ENCODE measurements around the gene ELOVL7.

DNA sequence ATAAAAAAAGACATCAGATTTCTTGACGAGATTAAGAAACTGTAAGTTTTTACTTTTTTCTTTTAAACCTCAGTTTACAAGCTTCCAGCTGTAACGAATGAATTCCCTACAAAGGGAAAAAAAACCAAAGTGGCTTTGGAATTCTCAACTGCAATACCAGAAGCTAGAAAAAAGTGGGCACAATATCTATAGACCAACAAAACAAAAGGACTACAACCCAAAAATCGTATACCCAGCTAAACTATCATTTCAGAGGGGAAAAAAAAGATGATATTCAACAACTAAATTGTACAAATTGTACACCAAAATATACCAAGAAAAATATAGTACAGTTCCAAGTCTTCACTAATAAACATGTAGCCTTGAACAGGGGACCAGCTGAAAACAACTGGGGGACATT, 26.8 kb upstream of the ELOVL7 start:
- TF ChIP-seq, protein P1, sequence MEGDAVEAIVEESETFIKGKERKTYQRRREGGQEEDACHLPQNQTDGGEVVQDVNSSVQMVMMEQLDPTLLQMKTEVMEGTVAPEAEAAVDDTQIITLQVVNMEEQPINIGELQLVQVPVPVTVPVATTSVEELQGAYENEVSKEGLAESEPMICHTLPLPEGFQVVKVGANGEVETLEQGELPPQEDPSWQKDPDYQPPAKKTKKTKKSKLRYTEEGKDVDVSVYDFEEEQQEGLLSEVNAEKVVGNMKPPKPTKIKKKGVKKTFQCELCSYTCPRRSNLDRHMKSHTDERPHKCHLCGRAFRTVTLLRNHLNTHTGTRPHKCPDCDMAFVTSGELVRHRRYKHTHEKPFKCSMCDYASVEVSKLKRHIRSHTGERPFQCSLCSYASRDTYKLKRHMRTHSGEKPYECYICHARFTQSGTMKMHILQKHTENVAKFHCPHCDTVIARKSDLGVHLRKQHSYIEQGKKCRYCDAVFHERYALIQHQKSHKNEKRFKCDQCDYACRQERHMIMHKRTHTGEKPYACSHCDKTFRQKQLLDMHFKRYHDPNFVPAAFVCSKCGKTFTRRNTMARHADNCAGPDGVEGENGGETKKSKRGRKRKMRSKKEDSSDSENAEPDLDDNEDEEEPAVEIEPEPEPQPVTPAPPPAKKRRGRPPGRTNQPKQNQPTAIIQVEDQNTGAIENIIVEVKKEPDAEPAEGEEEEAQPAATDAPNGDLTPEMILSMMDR (IDR thresholded peaks at IDR 0.05): no peak
- TF ChIP-seq POLR2AphosphoS5 (IDR thresholded peaks at IDR 0.05; ENCODE audit: low read depth, low read length): no peak
- no peak for TF ChIP-seq RXRA (IDR thresholded peaks at IDR 0.05; ENCODE audit: borderline replicate concordance, low read depth)
- TF ChIP-seq, protein P2, sequence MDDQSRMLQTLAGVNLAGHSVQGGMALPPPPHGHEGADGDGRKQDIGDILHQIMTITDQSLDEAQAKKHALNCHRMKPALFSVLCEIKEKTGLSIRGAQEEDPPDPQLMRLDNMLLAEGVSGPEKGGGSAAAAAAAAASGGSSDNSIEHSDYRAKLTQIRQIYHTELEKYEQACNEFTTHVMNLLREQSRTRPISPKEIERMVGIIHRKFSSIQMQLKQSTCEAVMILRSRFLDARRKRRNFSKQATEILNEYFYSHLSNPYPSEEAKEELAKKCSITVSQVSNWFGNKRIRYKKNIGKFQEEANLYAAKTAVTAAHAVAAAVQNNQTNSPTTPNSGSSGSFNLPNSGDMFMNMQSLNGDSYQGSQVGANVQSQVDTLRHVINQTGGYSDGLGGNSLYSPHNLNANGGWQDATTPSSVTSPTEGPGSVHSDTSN (IDR thresholded peaks at IDR 0.05): no peak
- TF ChIP-seq YY1 (IDR thresholded peaks at IDR 0.05; ENCODE audit: low read depth): no peak
- no peak for TF ChIP-seq EP300 (IDR thresholded peaks at IDR 0.05; ENCODE audit: borderline replicate concordance in 1 of 2, low read depth in 1 of 2, low read length in 1 of 2)
